Gastroesophageal sphincter (tissue), 3 donors: ENCODE data around the gene WASF3.
A peak's percentile ranks its signal among the peaks of the same experiment; 100 is the strongest.

ENCODE experiments used
- CTCF ChIP-seq, 4 experiments: fragments of 200-600 bp in 2 of 4; fragments of 450-650 bp in 2 of 4; sonication (generic) in 1 of 4; IDR thresholded peaks; one replicate each; pipeline ENCODE4 v1.5.1; 2017 to 2019; ENCODE audit warnings: antibody characterized with exemption in 4 of 4, mild to moderate bottlenecking in 2 of 4, moderate library complexity in 2 of 4
- EP300 ChIP-seq: sonication (generic); formaldehyde crosslinking; IDR thresholded peaks from one replicate; pipeline ENCODE4 v1.6.1; 2017; ENCODE audit warnings: antibody characterized with exemption, mild to moderate bottlenecking
- POLR2A ChIP-seq, 2 donors: fragments of 450-650 bp; IDR thresholded peaks; one replicate each; pipeline ENCODE4 v1.6.1; 2017; ENCODE audit warnings: antibody characterized with exemption in 2 of 2, mild to moderate bottlenecking in 2 of 2, moderate library complexity in 1 of 2

DNA sequence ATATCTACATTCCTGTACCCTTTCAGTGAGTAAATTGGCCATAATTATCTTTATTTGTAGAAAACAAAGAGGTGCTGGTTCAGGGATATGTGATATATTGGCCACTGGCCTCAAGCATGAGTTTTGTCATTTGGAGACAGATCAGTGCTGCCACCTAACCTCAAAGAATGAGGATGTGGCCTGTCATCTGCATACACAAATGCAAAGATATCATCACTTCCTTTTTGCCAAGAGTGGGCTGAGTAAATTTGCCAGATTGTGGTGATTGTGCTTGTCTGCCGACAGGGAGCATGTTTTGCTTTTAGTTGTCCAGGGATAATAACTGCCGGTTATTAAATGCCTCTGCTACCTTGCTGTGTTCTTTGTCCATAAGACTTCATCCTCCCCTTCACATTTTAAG is 44.2 kb downstream of the WASF3 start:
- TF ChIP-seq EP300: no peak
- TF ChIP-seq CTCF (IDR thresholded peaks at IDR 0.05): peak in 1 of 4 experiments; percentile 12
- no peak for TF ChIP-seq POLR2A (IDR thresholded peaks at IDR 0.05)
